Measurements from ENCODE around the gene RPS6KA2.
"Not testable (repeated sequence)": the region's sequence is repeated elsewhere in the genome, so short reads cannot be mapped to it uniquely, and the experiment has no call there.

Gene RPS6KA2

GRCh38 chr6:166591961-166592520, 35.0 kb downstream of the RPS6KA2 start:
- DNase-seq (ENCODE audit: low read depth): no peak

- no peak for DNase-seq (ENCODE audit: low read depth)
Observed at GRCh38 chr6:166591026-166591425, 36.0 kb downstream of the RPS6KA2 start.

GRCh38 chr6:166589786-166590574, 37.1 kb downstream of the RPS6KA2 start:
- no peak for DNase-seq (ENCODE audit: low read depth)

GRCh38 chr6:166589337-166589731, 37.7 kb downstream of the RPS6KA2 start:
- DNase-seq (ENCODE audit: low read depth): no peak

- no peak for DNase-seq (ENCODE audit: low read depth)
Observed at GRCh38 chr6:166588691-166589336, 38.2 kb downstream of the RPS6KA2 start.

- DNase-seq (ENCODE audit: low read depth): no peak
Observed at GRCh38 chr6:166587631-166588413, 39.2 kb downstream of the RPS6KA2 start.

- no peak for DNase-seq (ENCODE audit: low read depth)
Observed at GRCh38 chr6:166586424-166587156, 40.5 kb downstream of the RPS6KA2 start, which contains the start of gene RAMACL. Gene RAMACL (minus strand): TSS chr6:166586678. CDS start chr6:166586477, 201 bp downstream.

- DNase-seq (ENCODE audit: low read depth): no peak
Observed at GRCh38 chr6:166584853-166585429, 42.1 kb downstream of the RPS6KA2 start.

GRCh38 chr6:166584155-166584554, 42.9 kb downstream of the RPS6KA2 start:
- no peak for DNase-seq (ENCODE audit: low read depth)

GRCh38 chr6:166583230-166583965, 43.7 kb downstream of the RPS6KA2 start:
- no peak for DNase-seq (ENCODE audit: low read depth)

GRCh38 chr6:166582258-166582657, 44.8 kb downstream of the RPS6KA2 start:
- no peak for DNase-seq (ENCODE audit: low read depth)

GRCh38 chr6:166581801-166582200, 45.2 kb downstream of the RPS6KA2 start:
- DNase-seq (ENCODE audit: low read depth): not testable (repeated sequence)

- no peak for DNase-seq (ENCODE audit: low read depth)
Observed at GRCh38 chr6:166581091-166581511, 46.0 kb downstream of the RPS6KA2 start.

- no peak for DNase-seq (ENCODE audit: low read depth)
Observed at GRCh38 chr6:166580076-166581050, 46.7 kb downstream of the RPS6KA2 start.

- DNase-seq (ENCODE audit: low read depth): no peak
Observed at GRCh38 chr6:166579237-166579850, 47.7 kb downstream of the RPS6KA2 start.

- DNase-seq (ENCODE audit: low read depth): no peak
Observed at GRCh38 chr6:166578536-166579236, 48.4 kb downstream of the RPS6KA2 start.

GRCh38 chr6:166575205-166575604, 51.8 kb downstream of the RPS6KA2 start:
- DNase-seq (ENCODE audit: low read depth): no peak
